Activated CD8-positive, alpha-beta T cell treated with anti-CD3 and anti-CD28 coated beads, Interleukin-2, amount 10 ng/mL, durations not matched to agents 7 days and 5 days (primary cell): ENCODE data around the gene PLEKHD1. TPM values are rescaled to one million over a fixed set of nuclear protein-coding genes. Genes with fewer than 3 reads are reported as not detected.
"Not testable (repeated sequence)": the region's sequence is repeated elsewhere in the genome, so short reads cannot be mapped to it uniquely, and the experiment has no call there.

Experiments
- ATAC-seq: fragments of 150-1000 bp; cut with Tn5 transposase; one replicate; pipeline ENCODE4 v1.10.0; 2021; ENCODE audit warnings: moderate library complexity
- CTCF ChIA-PET: fragments of 350-600 bp; sonication (Branson Sonifier 250); formaldehyde crosslinking; loops from one replicate; lab custom pipeline; 2021; ENCODE audit warnings: antibody characterized with exemption; lab: Charles Lee
- POLR2A ChIA-PET: fragments of 350-600 bp; sonication (Branson Sonifier 250); formaldehyde crosslinking; loops from one replicate; lab custom pipeline; 2021; ENCODE audit warnings: antibody characterized with exemption; lab: Charles Lee
- DNase-seq: peaks from one replicate; pipeline ENCODE4 v3.0.0-alpha.2; 2020
- H3K27ac Mint-ChIP-seq: one replicate; pipeline ENCODE4 v1.8.0; 2021; ENCODE audit warnings: mild to moderate bottlenecking, mixed read lengths
- H3K27me3 Mint-ChIP-seq: one replicate; pipeline ENCODE4 v1.8.0; 2021; ENCODE audit warnings: low read depth, mixed read lengths
- H3K36me3 Mint-ChIP-seq: one replicate; pipeline ENCODE4 v1.8.0; 2021; ENCODE audit warnings: low read depth, mixed read lengths
- H3K4me1 Mint-ChIP-seq: one replicate; pipeline ENCODE4 v1.8.0; 2021; ENCODE audit warnings: low read depth, mixed read lengths
- H3K4me3 Mint-ChIP-seq: one replicate; pipeline ENCODE4 v1.8.0; 2021; ENCODE audit warnings: mild to moderate bottlenecking, mixed read lengths
- H3K9me3 Mint-ChIP-seq: one replicate; pipeline ENCODE4 v1.8.0; 2022; ENCODE audit warnings: mixed read lengths; ENCODE audit not compliant: insufficient read depth
- total RNA-seq, 2 experiments: library from RNA; stranded (reverse); gene quantifications; one replicate each; pipeline ENCODE4 v1.2.3, GENCODE V29; 2021

PLEKHD1 gene
- total RNA-seq, 2 experiments from 2014 or later = 0.10 to 0.13 TPM

GRCh38 chr14:69498286-69498685 lies 13.8 kb downstream of the PLEKHD1 start:
- CTCF ChIA-PET, H3K4me1 Mint-ChIP-seq, H3K27me3 Mint-ChIP-seq, H3K27ac Mint-ChIP-seq, H3K4me3 Mint-ChIP-seq, DNase-seq, H3K36me3 Mint-ChIP-seq, H3K9me3 Mint-ChIP-seq, ATAC-seq, POLR2A ChIA-PET: not testable (repeated sequence)

GRCh38 chr14:69499436-69499835 lies 14.9 kb downstream of the PLEKHD1 start:
- ChIA-PET CTCF (no interaction called here), POLR2A (no interaction called here)
- Mint-ChIP-seq H3K27me3 (peaks cover 4% of the 10 kb centered on the region), H3K27ac (no peak overlapping the region), H3K9me3 (no peaks in the 10 kb centered on the region), H3K4me1 (no peaks in the 10 kb centered on the region), H3K36me3 (no peaks in the 10 kb centered on the region), H3K4me3 (no peak overlapping the region)
- no peak for DNase-seq
- no peak for ATAC-seq

- peaks cover 5% of the 10 kb centered on the region for H3K27me3 Mint-ChIP-seq
- no peak overlapping the region for H3K27ac Mint-ChIP-seq
- ChIA-PET POLR2A (no interaction called here), CTCF (no interaction called here)
- DNase-seq = no peak
- H3K4me1 Mint-ChIP-seq = no peaks in the 10 kb centered on the region
- no peaks in the 10 kb centered on the region for H3K36me3 Mint-ChIP-seq
- H3K9me3 Mint-ChIP-seq = no peaks in the 10 kb centered on the region
- no peak for ATAC-seq
- H3K4me3 Mint-ChIP-seq = no peak overlapping the region
Observed at GRCh38 chr14:69500096-69500495, 15.6 kb downstream of the PLEKHD1 start.

GRCh38 chr14:69500736-69501135 lies 16.2 kb downstream of the PLEKHD1 start:
- peaks cover 7% of the 10 kb centered on the region for H3K27me3 Mint-ChIP-seq
- H3K9me3 Mint-ChIP-seq = no peaks in the 10 kb centered on the region
- ChIA-PET POLR2A (no interaction called here), CTCF (interaction anchor here (0.8 kb wide), 1 partner anchor 11 kb away, joined by 3 read pairs; no protein-coding TSS in a partner anchor)
- no peak overlapping the region for H3K27ac Mint-ChIP-seq
- ATAC-seq (no peak), DNase-seq (no peak)
- no peaks in the 10 kb centered on the region for H3K4me1 Mint-ChIP-seq
- H3K4me3 Mint-ChIP-seq = no peak overlapping the region
- H3K36me3 Mint-ChIP-seq = no peaks in the 10 kb centered on the region

- Mint-ChIP-seq H3K9me3 (no peaks in the 10 kb centered on the region), H3K4me3 (no peak overlapping the region), H3K4me1 (no peaks in the 10 kb centered on the region), H3K27me3 (peaks cover 7% of the 10 kb centered on the region), H3K36me3 (no peaks in the 10 kb centered on the region), H3K27ac (no peak overlapping the region)
- ChIA-PET POLR2A (no interaction called here), CTCF (no interaction called here)
- ATAC-seq (no peak), DNase-seq (no peak)
Observed at GRCh38 chr14:69501423-69501838, 16.9 kb downstream of the PLEKHD1 start.

GRCh38 chr14:69504775-69505174 lies 20.2 kb downstream of the PLEKHD1 start:
- H3K4me1 Mint-ChIP-seq = no peaks in the 10 kb centered on the region
- POLR2A ChIA-PET = no interaction called here
- no peak for DNase-seq
- CTCF ChIA-PET = interaction anchor here (1.3 kb wide), 1 partner anchor 18 kb away, joined by 3 read pairs; no protein-coding TSS in a partner anchor
- H3K4me3 Mint-ChIP-seq = no peak overlapping the region
- H3K27ac Mint-ChIP-seq = no peak overlapping the region
- no peak for ATAC-seq
- no peaks in the 10 kb centered on the region for H3K9me3 Mint-ChIP-seq
- H3K36me3 Mint-ChIP-seq = no peaks in the 10 kb centered on the region
- peaks cover 14% of the 10 kb centered on the region for H3K27me3 Mint-ChIP-seq

- no peaks in the 10 kb centered on the region for H3K4me1 Mint-ChIP-seq
- CTCF ChIA-PET = interaction anchor here (1.3 kb wide), 2 partner anchors 19 to 39 kb away, joined by 3 read pairs; no protein-coding TSS in a partner anchor
- peaks cover 16% of the 10 kb centered on the region for H3K27me3 Mint-ChIP-seq
- no peaks in the 10 kb centered on the region for H3K36me3 Mint-ChIP-seq
- no peak overlapping the region for H3K4me3 Mint-ChIP-seq
- no peak overlapping the region for H3K27ac Mint-ChIP-seq
- H3K9me3 Mint-ChIP-seq = no peaks in the 10 kb centered on the region
- POLR2A ChIA-PET = no interaction called here
- ATAC-seq (no peak), DNase-seq (no peak)
Observed at GRCh38 chr14:69505338-69506240, 21.1 kb downstream of the PLEKHD1 start.

GRCh38 chr14:69506241-69506595 lies 21.7 kb downstream of the PLEKHD1 start:
- no peaks in the 10 kb centered on the region for H3K4me1 Mint-ChIP-seq
- ATAC-seq (no peak), DNase-seq (no peak)
- no peaks in the 10 kb centered on the region for H3K36me3 Mint-ChIP-seq
- ChIA-PET POLR2A (no interaction called here), CTCF (interaction anchor here (1.3 kb wide), 1 partner anchor 38 kb away, joined by 3 read pairs; no protein-coding TSS in a partner anchor)
- no peak overlapping the region for H3K4me3 Mint-ChIP-seq
- H3K9me3 Mint-ChIP-seq = no peaks in the 10 kb centered on the region
- H3K27ac Mint-ChIP-seq = no peak overlapping the region
- peaks cover 21% of the 10 kb centered on the region for H3K27me3 Mint-ChIP-seq

GRCh38 chr14:69518289-69519101 lies 34.0 kb downstream of the PLEKHD1 start:
- POLR2A ChIA-PET = no interaction called here
- no peaks in the 10 kb centered on the region for H3K4me1 Mint-ChIP-seq
- DNase-seq = no peak
- CTCF ChIA-PET = interaction anchor here (1.6 kb wide), 1 partner anchor 11 kb away, joined by 4 read pairs; no protein-coding TSS in a partner anchor
- H3K9me3 Mint-ChIP-seq = no peaks in the 10 kb centered on the region
- ATAC-seq = no peak
- H3K27me3 Mint-ChIP-seq = peaks cover 20% of the 10 kb centered on the region
- H3K4me3 Mint-ChIP-seq = no peak overlapping the region
- H3K36me3 Mint-ChIP-seq = no peaks in the 10 kb centered on the region
- H3K27ac Mint-ChIP-seq = no peak overlapping the region

- POLR2A ChIA-PET = no interaction called here
- ATAC-seq (no peak), DNase-seq (no peak)
- H3K27me3 Mint-ChIP-seq = peaks cover 14% of the 10 kb centered on the region
- no peaks in the 10 kb centered on the region for H3K9me3 Mint-ChIP-seq
- H3K4me3 Mint-ChIP-seq = no peak overlapping the region
- no peak overlapping the region for H3K27ac Mint-ChIP-seq
- H3K36me3 Mint-ChIP-seq = no peaks in the 10 kb centered on the region
- H3K4me1 Mint-ChIP-seq = no peaks in the 10 kb centered on the region
- CTCF ChIA-PET = interaction anchor here (1.6 kb wide), 1 partner anchor 11 kb away, joined by 4 read pairs; no protein-coding TSS in a partner anchor
Observed at GRCh38 chr14:69519204-69520100, 34.9 kb downstream of the PLEKHD1 start.

GRCh38 chr14:69522026-69522425 lies 37.5 kb downstream of the PLEKHD1 start:
- no peaks in the 10 kb centered on the region for H3K4me1 Mint-ChIP-seq
- CTCF ChIA-PET = no interaction called here
- POLR2A ChIA-PET = no interaction called here
- peaks cover 8% of the 10 kb centered on the region for H3K27me3 Mint-ChIP-seq
- H3K27ac Mint-ChIP-seq = no peak overlapping the region
- DNase-seq (no peak), ATAC-seq (no peak)
- no peak overlapping the region for H3K4me3 Mint-ChIP-seq
- H3K36me3 Mint-ChIP-seq = no peaks in the 10 kb centered on the region
- H3K9me3 Mint-ChIP-seq = no peaks in the 10 kb centered on the region
